T-cell (primary cell): ENCODE results near the gene NRROS. TPM values are rescaled to one million over a fixed set of nuclear protein-coding genes. Genes with fewer than 3 reads are reported as not detected.

Experiments used
- ATAC-seq, 4 experiments: fragments of 200-7000 bp in 3 of 4; fragments of 150-1000 bp in 1 of 4; cut with Tn5 transposase; replicated peaks in 1 of 4; 1 replicate in 3 of 4; 2 replicates in 1 of 4; pipeline ENCODE4 v1.10.0; 2021; ENCODE audit warnings: moderate library complexity in 3 of 4, mild to moderate bottlenecking in 2 of 4, moderate number of reproducible peaks in 1 of 4
- CTCF ChIA-PET, 2 donors: fragments of 300-600 bp; sonication (Branson Sonifier 250); formaldehyde crosslinking; loops; one replicate each; lab custom pipeline; 2022; ENCODE audit warnings: antibody characterized with exemption in 2 of 2; lab: Charles Lee
- POLR2A ChIA-PET, 2 donors: fragments of 300-600 bp; sonication (Branson Sonifier 250); formaldehyde crosslinking; loops; one replicate each; lab custom pipeline; 2022; ENCODE audit warnings: antibody characterized with exemption in 2 of 2; lab: Charles Lee
- DNase-seq, 35 experiments: peaks; one replicate each; pipeline versions ENCODE4 v3.0.0 to v3.0.0-alpha.2; 2013 to 2023
- H3K27ac ChIP-seq: one replicate; pipeline ENCODE4 v1.5.1; 2013; ENCODE audit warnings: low read length
- H3K27me3 ChIP-seq, 2 experiments: replicated peaks in 1 of 2; 1 replicate in 1 of 2; 2 replicates in 1 of 2; pipeline versions ENCODE4 v1.6.1 to v1.7.0; 2013; ENCODE audit warnings: low read length in 1 of 2, mixed read lengths in 1 of 2; ENCODE audit not compliant: control insufficient read depth in 2 of 2, insufficient read depth in 2 of 2; ENCODE audit errors: extremely low read depth in 1 of 2
- H3K36me3 ChIP-seq, 2 donors: 1 replicate in 1 of 2; 2 replicates in 1 of 2; pipeline versions ENCODE4 v1.6.1 to v1.7.0; 2013; ENCODE audit warnings: low read length in 1 of 2; ENCODE audit not compliant: control insufficient read depth in 2 of 2, insufficient read depth in 1 of 2; ENCODE audit errors: extremely low read depth in 1 of 2
- H3K4me1 ChIP-seq, 2 experiments: 1 replicate in 1 of 2; 2 replicates in 1 of 2; pipeline versions ENCODE4 v1.6.1 to v1.7.0; 2013; ENCODE audit warnings: low read length in 2 of 2, mixed read lengths in 1 of 2; ENCODE audit not compliant: insufficient read depth in 2 of 2, control insufficient read depth in 1 of 2; ENCODE audit errors: extremely low read depth in 1 of 2
- H3K4me3 ChIP-seq, 2 donors: 1 replicate in 1 of 2; 2 replicates in 1 of 2; pipeline versions ENCODE4 v1.5.1 to v1.7.0; 2013; ENCODE audit warnings: mild to moderate bottlenecking in 2 of 2, low read length in 1 of 2, moderate library complexity in 1 of 2; ENCODE audit not compliant: control insufficient read depth in 1 of 2; ENCODE audit errors: extremely low read depth in 1 of 2
- H3K9me3 ChIP-seq: 2 replicates; pipeline ENCODE4 v1.7.0; 2013
- H3K27ac Mint-ChIP-seq, 2 donors: one replicate each; pipeline ENCODE4 v1.8.0; 2020 to 2021; ENCODE audit warnings: mild to moderate bottlenecking in 2 of 2, mixed read lengths in 2 of 2
- H3K27me3 Mint-ChIP-seq, 2 donors: one replicate each; pipeline ENCODE4 v1.8.0; 2021 to 2022; ENCODE audit warnings: mixed read lengths in 2 of 2
- H3K36me3 Mint-ChIP-seq: one replicate; pipeline ENCODE4 v1.8.0; 2021; ENCODE audit warnings: mixed read lengths
- H3K4me1 Mint-ChIP-seq, 3 donors: one replicate each; pipeline ENCODE4 v1.8.0; 2020 to 2022; ENCODE audit warnings: mixed read lengths in 3 of 3, mild to moderate bottlenecking in 1 of 3
- H3K4me3 Mint-ChIP-seq, 3 donors: one replicate each; pipeline ENCODE4 v1.8.0; 2020 to 2022; ENCODE audit warnings: mild to moderate bottlenecking in 3 of 3, mixed read lengths in 3 of 3, moderate library complexity in 3 of 3
- H3K9me3 Mint-ChIP-seq, 3 donors: one replicate each; pipeline ENCODE4 v1.8.0; 2020 to 2022; ENCODE audit warnings: mixed read lengths in 3 of 3
- WGBS: methylation state at CpG from one replicate; pipeline ENCODE4 v1.1.5; 2013; ENCODE audit warnings: missing lambda C conversion rate; ENCODE audit not compliant: insufficient coverage; 5-methylcytosine and 5-hydroxymethylcytosine counted together
- total RNA-seq, 35 experiments: library from RNA in 6 of 35; stranded (reverse) in 6 of 35; fragments of 120-200 nt in 1 of 35; gene quantifications; one replicate each; pipeline versions ENCODE4 v1.2.1 to v1.2.4 and lab custom pipeline; 2013 to 2026

Gene NRROS
- total RNA-seq, 5 donors from 2014 or later (not counting 1 experiment from before 2014, with no cell fraction given): 7.6 to 16.8 (median 15.6) TPM

DNA sequence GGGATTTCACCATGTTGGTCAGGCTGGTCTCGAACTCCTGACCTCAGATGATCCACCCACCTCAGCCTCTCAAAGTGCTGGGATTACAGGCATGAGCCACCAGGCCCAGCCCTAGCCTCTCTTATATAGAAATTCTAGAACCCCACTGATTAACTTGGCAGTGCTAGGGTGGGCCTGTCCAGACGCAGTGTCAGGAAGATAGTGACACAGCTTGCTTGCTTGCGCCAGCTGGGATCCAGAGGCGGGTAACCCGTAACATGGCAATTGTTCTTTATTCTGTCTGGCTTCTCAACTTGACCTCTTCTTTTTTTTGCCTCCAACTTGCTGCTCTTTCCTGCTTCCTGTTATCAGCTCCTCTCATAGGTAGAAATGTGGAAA, 56.3 kb downstream of the NRROS start:
- no peaks in the 10 kb centered on the region for H3K36me3 ChIP-seq
- no peak overlapping the region for H3K4me3 ChIP-seq
- H3K27me3 Mint-ChIP-seq: no peaks in the 10 kb centered on the region
- no peaks in the 10 kb centered on the region for H3K36me3 Mint-ChIP-seq
- peak overlapping the region; percentile 39 for H3K27ac Mint-ChIP-seq
- no peaks in the 10 kb centered on the region for H3K9me3 Mint-ChIP-seq
- WGBS: 93% methylated on average over 4 of the region's 5 CpGs
- H3K27ac ChIP-seq: no peak overlapping the region
- no peaks in the 10 kb centered on the region for H3K9me3 ChIP-seq
- POLR2A ChIA-PET: no interaction called here
- no peak for ATAC-seq
- no peak for DNase-seq
- CTCF ChIA-PET: interaction anchor here (0.7 to 1.6 kb wide), 3 partner anchors 11 to 83 kb away, joined by 3 to 4 read pairs (median 3); no protein-coding TSS in a partner anchor
- H3K4me1 Mint-ChIP-seq: peaks cover 2 to 11% (median 7%) of the 10 kb centered on the region in 3 donors
- no peaks in the 10 kb centered on the region for H3K27me3 ChIP-seq
- H3K4me1 ChIP-seq: peaks cover 0 to 17% of the 10 kb centered on the region in 2 experiments
- no peak overlapping the region for H3K4me3 Mint-ChIP-seq

DNA sequence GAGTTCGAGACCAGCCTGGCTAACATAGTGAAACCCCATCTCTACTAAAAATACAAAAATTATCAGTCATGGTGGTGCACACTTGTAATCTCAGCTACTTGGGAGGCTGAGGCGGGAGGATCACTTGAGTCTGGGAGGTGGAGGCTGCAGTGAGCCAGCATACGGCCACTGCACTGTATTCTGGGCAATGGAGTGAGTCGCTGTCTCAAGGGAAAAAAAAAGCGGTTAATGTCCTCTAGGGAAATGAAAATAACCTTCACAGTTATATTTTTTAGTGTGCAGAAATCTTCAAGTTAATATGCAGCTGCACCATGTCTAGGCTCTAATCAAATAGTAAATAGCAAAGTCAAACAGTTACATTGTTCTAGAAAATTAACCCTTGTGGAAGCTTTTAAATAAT, 57.8 kb downstream of the NRROS start:
- DNase-seq (no peak), ATAC-seq (no peak)
- Mint-ChIP-seq H3K36me3 (no peaks in the 10 kb centered on the region), H3K27me3 (no peaks in the 10 kb centered on the region), H3K27ac (no peak overlapping the region), H3K4me1 (peaks cover 2 to 11% (median 7%) of the 10 kb centered on the region in 3 donors), H3K9me3 (no peaks in the 10 kb centered on the region), H3K4me3 (no peak overlapping the region)
- Histone ChIP-seq H3K4me1 (peaks cover 0 to 17% of the 10 kb centered on the region in 2 experiments), H3K27me3 (no peaks in the 10 kb centered on the region), H3K4me3 (no peak overlapping the region), H3K27ac (no peak overlapping the region), H3K36me3 (no peaks in the 10 kb centered on the region), H3K9me3 (no peaks in the 10 kb centered on the region)
- ChIA-PET POLR2A (no interaction called here), CTCF (no interaction called here)
- no CpG with 5 or more reads among the region's 5 CpGs for WGBS

DNA sequence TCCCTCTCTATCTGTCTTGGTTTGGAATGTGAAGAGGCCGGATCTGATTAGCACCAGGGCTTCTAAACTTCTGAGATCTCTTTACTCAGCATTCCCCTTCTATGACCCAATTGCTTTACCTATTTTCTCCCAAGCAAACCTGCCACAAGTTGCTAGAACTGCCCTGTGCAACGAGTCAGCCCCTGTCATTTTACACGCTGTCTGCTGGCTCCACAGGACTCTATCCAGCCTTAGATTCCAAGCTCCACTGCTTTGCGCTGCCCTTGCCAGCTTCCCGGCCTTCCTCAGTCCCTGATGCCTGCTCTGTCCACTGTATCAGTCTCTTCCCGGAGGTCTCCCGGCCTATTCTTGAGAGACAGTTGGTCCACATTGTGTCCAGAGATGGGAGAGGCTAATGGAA, 60.3 kb downstream of the NRROS start:
- no peak for DNase-seq
- Histone ChIP-seq H3K9me3 (no peaks in the 10 kb centered on the region), H3K27ac (no peak overlapping the region), H3K4me3 (no peak overlapping the region), H3K4me1 (peaks cover 0 to 7% of the 10 kb centered on the region in 2 experiments), H3K27me3 (no peaks in the 10 kb centered on the region), H3K36me3 (no peaks in the 10 kb centered on the region)
- POLR2A ChIA-PET: interaction anchor here in 1 of 2 donors (0.7 kb wide), 1 partner anchor 10 kb away, joined by 3 read pairs; no protein-coding TSS in a partner anchor
- no peak overlapping the region for H3K27ac Mint-ChIP-seq
- ATAC-seq: no peak
- H3K27me3 Mint-ChIP-seq: no peaks in the 10 kb centered on the region
- H3K36me3 Mint-ChIP-seq: no peaks in the 10 kb centered on the region
- peaks cover 0 to 8% (median 7%) of the 10 kb centered on the region in 3 donors for H3K4me1 Mint-ChIP-seq
- WGBS: 100% methylated on average over 2 of the region's 7 CpGs
- no peak overlapping the region for H3K4me3 Mint-ChIP-seq
- no peaks in the 10 kb centered on the region for H3K9me3 Mint-ChIP-seq
- CTCF ChIA-PET: interaction anchor here in 1 of 2 donors (0.6 kb wide), 1 partner anchor 12 kb away, joined by 3 read pairs; no protein-coding TSS in a partner anchor

DNA sequence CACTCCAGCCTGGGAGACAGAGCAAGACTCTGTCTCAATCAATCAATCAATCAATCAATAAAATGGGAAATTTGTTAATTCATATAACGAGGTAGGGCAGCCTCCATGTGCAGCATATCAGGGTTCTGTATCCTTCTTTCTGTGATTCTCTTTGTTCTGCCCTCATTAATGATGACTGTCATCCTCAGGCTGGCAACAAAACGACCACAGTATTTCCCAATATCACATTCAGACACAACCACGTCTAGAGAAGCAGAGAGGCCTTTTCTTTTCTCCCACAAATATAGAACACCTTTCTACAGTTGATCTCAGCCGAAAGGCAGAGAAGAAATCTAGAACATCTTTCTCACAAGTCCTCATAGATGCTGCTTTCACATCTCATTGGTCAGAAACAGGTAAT, 61.3 kb downstream of the NRROS start:
- Histone ChIP-seq H3K9me3 (no peaks in the 10 kb centered on the region), H3K27me3 (no peaks in the 10 kb centered on the region), H3K27ac (no peak overlapping the region), H3K36me3 (no peaks in the 10 kb centered on the region), H3K4me1 (no peaks in the 10 kb centered on the region), H3K4me3 (no peak overlapping the region)
- Mint-ChIP-seq H3K4me3 (no peak overlapping the region), H3K36me3 (no peaks in the 10 kb centered on the region), H3K27ac (no peak overlapping the region), H3K4me1 (peaks cover 0 to 4% (median 3%) of the 10 kb centered on the region in 3 donors), H3K27me3 (no peaks in the 10 kb centered on the region), H3K9me3 (no peaks in the 10 kb centered on the region)
- no peak for ATAC-seq
- DNase-seq: no peak
- POLR2A ChIA-PET: no interaction called here
- WGBS: 69% methylated on average over 2 of the region's 4 CpGs
- CTCF ChIA-PET: no interaction called here

DNA sequence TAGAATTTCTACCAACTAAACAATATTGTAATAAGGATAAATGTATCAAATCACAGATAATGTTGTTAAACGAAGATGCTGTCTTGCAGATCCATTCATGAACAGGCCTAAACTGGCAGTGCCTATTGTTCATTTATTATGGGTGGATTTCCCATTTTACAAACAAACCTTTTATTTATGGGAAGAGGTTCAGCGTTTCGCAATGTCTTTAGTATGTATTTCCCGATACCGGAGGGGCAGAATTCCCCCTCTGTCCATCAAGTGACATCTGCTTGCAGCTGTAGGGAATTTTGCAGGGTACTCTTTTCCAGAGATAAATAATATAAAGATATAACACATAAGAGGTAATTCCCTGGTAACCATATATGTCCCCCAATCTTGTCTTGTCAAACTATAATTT, 66.8 kb downstream of the NRROS start:
- Histone ChIP-seq H3K9me3 (no peaks in the 10 kb centered on the region), H3K4me1 (peaks cover 6 to 9% of the 10 kb centered on the region in 2 experiments), H3K4me3 (no peak overlapping the region), H3K36me3 (no peaks in the 10 kb centered on the region), H3K27ac (no peak overlapping the region), H3K27me3 (no peaks in the 10 kb centered on the region)
- Mint-ChIP-seq H3K36me3 (peaks cover 5% of the 10 kb centered on the region), H3K4me1 (peaks cover 8 to 15% (median 13%) of the 10 kb centered on the region in 3 donors), H3K27ac (no peak overlapping the region), H3K9me3 (no peaks in the 10 kb centered on the region), H3K4me3 (no peak overlapping the region), H3K27me3 (no peaks in the 10 kb centered on the region)
- no peak for DNase-seq
- WGBS: no CpG with 5 or more reads among the region's 5 CpGs
- POLR2A ChIA-PET: interaction anchor here in 1 of 2 donors (0.6 kb wide), 2 partner anchors 90 to 159 kb away, joined by 3 to 9 read pairs; no protein-coding TSS in a partner anchor
- CTCF ChIA-PET: no interaction called here
- ATAC-seq: no peak

DNA sequence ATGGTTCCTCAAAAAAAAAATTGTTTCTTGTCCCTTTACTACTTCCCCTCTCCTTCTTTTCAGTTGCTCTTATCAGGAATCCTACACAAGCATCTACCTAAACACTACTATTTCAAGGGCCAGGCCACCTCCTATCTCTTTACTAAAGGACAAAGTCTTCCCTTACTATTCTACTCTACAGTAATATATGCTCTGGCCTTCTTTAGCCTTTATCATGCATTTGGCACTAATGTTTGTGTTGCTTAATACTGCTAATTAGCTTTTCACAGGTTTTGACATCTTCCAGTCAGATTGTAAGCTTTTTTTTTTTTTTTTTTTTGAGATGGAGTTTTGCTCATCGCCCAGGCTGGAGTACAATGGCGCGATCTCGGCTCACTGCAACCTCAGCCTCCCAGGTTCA, 67.2 kb downstream of the NRROS start:
- peaks cover 6 to 13% of the 10 kb centered on the region in 2 experiments for H3K4me1 ChIP-seq
- no peaks in the 10 kb centered on the region for H3K27me3 ChIP-seq
- no peak overlapping the region for H3K4me3 ChIP-seq
- no peaks in the 10 kb centered on the region for H3K9me3 ChIP-seq
- ChIA-PET CTCF (no interaction called here), POLR2A (interaction anchor here in 1 of 2 donors (0.6 kb wide), 2 partner anchors 90 to 158 kb away, joined by 3 to 9 read pairs; no protein-coding TSS in a partner anchor)
- H3K36me3 ChIP-seq: no peaks in the 10 kb centered on the region
- H3K27ac ChIP-seq: no peak overlapping the region
- Mint-ChIP-seq H3K9me3 (no peaks in the 10 kb centered on the region), H3K4me3 (no peak overlapping the region), H3K36me3 (peaks cover 5% of the 10 kb centered on the region), H3K4me1 (peaks cover 12 to 19% (median 17%) of the 10 kb centered on the region in 3 donors), H3K27ac (no peak overlapping the region), H3K27me3 (no peaks in the 10 kb centered on the region)
- ATAC-seq (no peak), DNase-seq (no peak)
- no CpG with 5 or more reads among the region's 4 CpGs for WGBS
